ENCODE measurements around the gene RIN3.

- TF ChIP-seq CTCF (IDR thresholded peaks at IDR 0.05): no peak
- TF ChIP-seq, protein P1, sequence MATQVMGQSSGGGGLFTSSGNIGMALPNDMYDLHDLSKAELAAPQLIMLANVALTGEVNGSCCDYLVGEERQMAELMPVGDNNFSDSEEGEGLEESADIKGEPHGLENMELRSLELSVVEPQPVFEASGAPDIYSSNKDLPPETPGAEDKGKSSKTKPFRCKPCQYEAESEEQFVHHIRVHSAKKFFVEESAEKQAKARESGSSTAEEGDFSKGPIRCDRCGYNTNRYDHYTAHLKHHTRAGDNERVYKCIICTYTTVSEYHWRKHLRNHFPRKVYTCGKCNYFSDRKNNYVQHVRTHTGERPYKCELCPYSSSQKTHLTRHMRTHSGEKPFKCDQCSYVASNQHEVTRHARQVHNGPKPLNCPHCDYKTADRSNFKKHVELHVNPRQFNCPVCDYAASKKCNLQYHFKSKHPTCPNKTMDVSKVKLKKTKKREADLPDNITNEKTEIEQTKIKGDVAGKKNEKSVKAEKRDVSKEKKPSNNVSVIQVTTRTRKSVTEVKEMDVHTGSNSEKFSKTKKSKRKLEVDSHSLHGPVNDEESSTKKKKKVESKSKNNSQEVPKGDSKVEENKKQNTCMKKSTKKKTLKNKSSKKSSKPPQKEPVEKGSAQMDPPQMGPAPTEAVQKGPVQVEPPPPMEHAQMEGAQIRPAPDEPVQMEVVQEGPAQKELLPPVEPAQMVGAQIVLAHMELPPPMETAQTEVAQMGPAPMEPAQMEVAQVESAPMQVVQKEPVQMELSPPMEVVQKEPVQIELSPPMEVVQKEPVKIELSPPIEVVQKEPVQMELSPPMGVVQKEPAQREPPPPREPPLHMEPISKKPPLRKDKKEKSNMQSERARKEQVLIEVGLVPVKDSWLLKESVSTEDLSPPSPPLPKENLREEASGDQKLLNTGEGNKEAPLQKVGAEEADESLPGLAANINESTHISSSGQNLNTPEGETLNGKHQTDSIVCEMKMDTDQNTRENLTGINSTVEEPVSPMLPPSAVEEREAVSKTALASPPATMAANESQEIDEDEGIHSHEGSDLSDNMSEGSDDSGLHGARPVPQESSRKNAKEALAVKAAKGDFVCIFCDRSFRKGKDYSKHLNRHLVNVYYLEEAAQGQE (IDR thresholded peaks at IDR 0.05; ENCODE audit: insufficient read depth in 1 of 2, low read depth in 2 of 2, low read length in 1 of 2): no peak
- no peak for TF ChIP-seq POLR2AphosphoS5 (IDR thresholded peaks at IDR 0.05; ENCODE audit: low read depth, low read length)
- TF ChIP-seq TCF7L2 (IDR thresholded peaks at IDR 0.05; ENCODE audit: low read depth, low read length): no peak
Measured at GRCh38 chr14:92702441-92702918, 188.9 kb downstream of the RIN3 start.

All from Panc1 (cell line).